HUES6 (cell line): ENCODE data around the gene DNAJC6.

ENCODE experiments used
- H3K27ac ChIP-seq: 2 replicates; pipeline ENCODE4 v1.7.0; 2013; ENCODE audit warnings: low read depth, mild to moderate bottlenecking, low read length, inconsistent platforms
- H3K27me3 ChIP-seq: 2 replicates; pipeline ENCODE4 v1.6.1; 2013; ENCODE audit warnings: low read length; ENCODE audit not compliant: control insufficient read depth, insufficient read depth
- H3K36me3 ChIP-seq: 2 replicates; pipeline ENCODE4 v1.6.1; 2013; ENCODE audit warnings: low read length; ENCODE audit not compliant: control insufficient read depth, insufficient read depth
- H3K4me1 ChIP-seq: 2 replicates; pipeline ENCODE4 v1.6.1; 2013; ENCODE audit warnings: low read length; ENCODE audit not compliant: control insufficient read depth, insufficient read depth
- H3K4me3 ChIP-seq: 2 replicates; pipeline ENCODE4 v1.5.1; 2013; ENCODE audit warnings: low read depth, low read length
- H3K9ac ChIP-seq: one replicate; pipeline ENCODE4 v1.6.1; 2013; ENCODE audit warnings: mild to moderate bottlenecking, low read length
- H3K9me3 ChIP-seq: 2 replicates; pipeline ENCODE4 v1.6.1; 2013; ENCODE audit warnings: low read depth, low read length; ENCODE audit not compliant: control insufficient read depth, insufficient read depth

DNAJC6 gene

DNA sequence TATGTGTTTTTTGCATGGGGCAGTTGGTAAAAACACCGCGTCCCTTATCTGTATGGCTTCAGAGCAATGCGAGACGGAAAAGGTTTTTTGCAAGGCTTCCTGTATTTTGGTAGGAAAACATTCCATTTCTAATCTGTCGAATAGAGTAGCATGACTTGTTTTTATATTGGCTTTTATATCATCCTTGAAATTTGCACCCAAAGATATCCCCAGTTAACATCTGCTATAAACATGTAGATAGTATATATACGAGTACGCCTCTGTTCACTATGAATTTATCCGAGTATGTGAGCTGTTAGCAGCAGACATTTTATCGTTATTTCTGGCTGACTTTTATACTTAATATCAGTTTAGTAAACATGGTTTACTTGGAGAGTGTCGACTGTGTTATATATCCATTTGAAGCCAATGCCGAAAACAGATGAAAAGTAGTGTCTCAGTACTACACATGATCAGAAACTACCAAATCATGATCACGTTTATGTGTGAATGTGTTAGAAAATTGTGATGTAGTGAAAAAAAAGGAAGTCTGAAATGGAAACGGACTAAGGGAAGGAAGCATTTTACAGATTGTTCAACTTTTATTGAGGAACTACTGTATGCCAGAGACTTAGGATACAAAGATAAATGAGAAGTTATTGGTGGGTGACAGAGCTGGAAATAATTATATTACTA is 112.1 kb downstream of the DNAJC6 start:
- Histone ChIP-seq H3K27me3 (no peaks in the 10 kb centered on the region), H3K4me3 (peak overlapping the region; percentile 99), H3K9ac (peak overlapping the region; percentile 98), H3K4me1 (peaks cover 45% of the 10 kb centered on the region), H3K27ac (peak overlapping the region; percentile 87; the same call in 1 of the 2 replicates), H3K36me3 (peaks cover 8% of the 10 kb centered on the region), H3K9me3 (no peaks in the 10 kb centered on the region)

DNA sequence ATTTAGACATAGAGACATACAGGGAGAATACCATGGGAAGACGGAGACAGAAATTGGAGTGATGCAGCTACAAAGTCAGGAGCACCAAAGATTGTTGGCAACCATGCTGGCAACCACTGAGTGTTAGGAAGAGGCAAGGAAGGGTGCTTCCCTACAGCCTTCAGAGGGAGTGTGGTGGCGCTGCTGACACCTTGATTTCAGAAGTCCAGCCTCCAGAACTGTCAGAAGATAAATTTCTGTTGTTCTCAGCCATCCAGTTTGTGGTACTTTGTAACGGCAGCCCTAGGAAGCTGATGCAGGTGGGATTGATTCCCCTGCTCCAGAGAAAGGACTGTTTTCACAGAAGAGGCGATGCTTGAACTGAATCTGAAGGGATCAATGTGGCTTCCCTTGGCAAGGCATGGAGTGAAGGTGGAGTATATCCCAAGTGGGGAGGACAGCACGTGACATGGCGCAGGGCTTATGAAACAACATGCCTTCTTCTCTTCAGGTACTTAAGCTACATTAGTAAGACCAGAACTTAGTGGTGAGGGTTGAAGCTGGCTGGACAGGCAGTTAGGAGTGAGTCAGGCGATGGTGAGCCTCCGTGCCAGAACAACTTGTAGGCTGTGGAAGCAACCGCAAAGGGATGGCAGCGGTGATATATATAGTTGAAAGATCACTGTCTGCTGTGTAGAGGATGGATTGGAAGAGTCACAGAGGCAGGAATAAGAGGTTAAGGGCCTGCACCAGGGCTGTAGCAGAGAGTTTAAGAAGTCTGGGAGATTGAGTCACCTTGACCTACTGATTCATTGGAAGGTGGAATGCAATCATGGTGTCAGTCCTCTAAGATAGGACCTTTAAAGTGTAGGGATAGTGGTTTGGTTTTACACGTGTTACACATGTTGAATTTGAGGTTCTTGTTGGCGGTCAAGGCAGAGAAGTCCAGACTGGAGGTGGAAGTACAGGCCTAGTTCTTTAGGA is 113.2 kb downstream of the DNAJC6 start:
- Histone ChIP-seq H3K4me1 (peaks cover 39% of the 10 kb centered on the region), H3K4me3 (peak overlapping the region; percentile 99), H3K9me3 (no peaks in the 10 kb centered on the region), H3K27ac (no peak overlapping the region), H3K27me3 (no peaks in the 10 kb centered on the region), H3K36me3 (peaks cover 14% of the 10 kb centered on the region), H3K9ac (no peak overlapping the region)

DNA sequence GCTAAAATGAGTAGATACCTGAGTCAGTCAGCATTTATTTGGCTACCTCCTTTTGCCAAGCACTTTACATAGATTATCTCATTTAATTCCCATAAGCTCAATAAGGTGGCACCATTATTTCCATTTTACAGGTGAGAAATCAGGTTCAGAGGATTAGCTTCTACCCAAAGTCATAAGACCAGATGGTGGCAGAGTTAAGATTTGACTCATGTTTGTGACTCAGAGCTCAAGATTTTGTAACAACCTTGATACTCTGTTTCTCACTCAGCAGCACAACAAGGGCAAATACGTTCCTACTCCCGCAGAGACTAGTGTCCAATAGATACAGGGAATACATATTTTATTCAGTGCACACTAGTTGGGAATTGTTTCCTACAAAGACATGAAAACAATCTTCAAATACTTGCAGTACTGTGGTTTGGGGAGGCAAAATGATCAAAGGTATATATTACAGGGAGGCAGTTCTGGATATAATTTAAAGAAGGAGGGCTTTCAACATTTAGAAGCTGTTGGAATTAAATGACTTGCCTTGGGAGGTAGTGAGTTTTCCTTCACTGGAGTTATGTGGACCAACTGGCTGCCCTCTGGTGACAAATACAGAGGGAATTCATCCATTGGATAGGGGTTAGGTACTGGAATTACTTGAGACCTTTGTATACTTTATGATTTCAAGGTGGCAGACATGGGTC is 114.7 kb downstream of the DNAJC6 start:
- H3K36me3 ChIP-seq = peaks cover 19% of the 10 kb centered on the region
- H3K27me3 ChIP-seq = no peaks in the 10 kb centered on the region
- H3K9me3 ChIP-seq = no peaks in the 10 kb centered on the region
- H3K9ac ChIP-seq = no peak overlapping the region
- no peak overlapping the region for H3K4me3 ChIP-seq
- H3K4me1 ChIP-seq = peaks cover 37% of the 10 kb centered on the region
- H3K27ac ChIP-seq = no peak overlapping the region

DNA sequence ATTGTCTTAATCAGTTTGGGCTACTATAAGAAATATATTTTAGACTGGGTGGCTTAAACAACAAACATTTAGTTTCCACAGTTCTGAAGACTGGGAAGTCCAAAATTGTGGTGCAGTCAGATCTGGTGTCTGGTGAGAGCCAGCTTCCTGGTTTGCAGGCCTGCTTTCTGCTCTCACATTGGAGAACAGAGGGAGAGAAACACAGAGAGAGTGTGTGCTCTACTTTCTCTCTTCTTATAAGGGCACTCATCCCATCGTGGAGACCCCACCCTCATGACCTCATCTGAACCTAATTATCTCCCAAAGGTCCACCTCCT is 115.2 kb downstream of the DNAJC6 start:
- H3K27ac ChIP-seq = no peak overlapping the region
- no peaks in the 10 kb centered on the region for H3K9me3 ChIP-seq
- no peak overlapping the region for H3K4me3 ChIP-seq
- peaks cover 39% of the 10 kb centered on the region for H3K4me1 ChIP-seq
- no peaks in the 10 kb centered on the region for H3K27me3 ChIP-seq
- no peak overlapping the region for H3K9ac ChIP-seq
- H3K36me3 ChIP-seq = peaks cover 19% of the 10 kb centered on the region

DNA sequence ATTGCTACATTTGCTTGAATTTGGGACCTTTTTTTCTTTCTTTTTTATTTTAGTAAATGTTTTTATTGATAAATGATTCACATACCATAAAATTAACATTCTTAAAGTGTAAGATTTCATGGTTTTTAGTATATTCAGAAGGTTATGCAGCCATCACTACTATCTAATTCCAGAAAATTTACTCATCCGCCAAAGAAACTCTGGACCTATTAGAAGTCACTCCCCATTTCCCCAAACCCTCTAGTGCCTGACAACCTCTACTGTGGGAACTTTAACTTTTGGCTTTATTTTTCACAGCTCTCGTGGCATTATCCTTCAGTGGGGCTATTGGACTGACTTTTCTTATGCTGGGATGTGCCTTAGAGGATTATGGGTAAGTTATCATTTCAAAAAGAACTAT is 115.7 kb downstream of the DNAJC6 start:
- Histone ChIP-seq H3K27ac (0 out of 2 replicates have a peak overlapping the region, but pooled peaks have one; percentile 72), H3K9ac (no peak overlapping the region), H3K36me3 (peaks cover 22% of the 10 kb centered on the region), H3K9me3 (no peaks in the 10 kb centered on the region), H3K27me3 (no peaks in the 10 kb centered on the region), H3K4me1 (peaks cover 44% of the 10 kb centered on the region), H3K4me3 (no peak overlapping the region)

DNA sequence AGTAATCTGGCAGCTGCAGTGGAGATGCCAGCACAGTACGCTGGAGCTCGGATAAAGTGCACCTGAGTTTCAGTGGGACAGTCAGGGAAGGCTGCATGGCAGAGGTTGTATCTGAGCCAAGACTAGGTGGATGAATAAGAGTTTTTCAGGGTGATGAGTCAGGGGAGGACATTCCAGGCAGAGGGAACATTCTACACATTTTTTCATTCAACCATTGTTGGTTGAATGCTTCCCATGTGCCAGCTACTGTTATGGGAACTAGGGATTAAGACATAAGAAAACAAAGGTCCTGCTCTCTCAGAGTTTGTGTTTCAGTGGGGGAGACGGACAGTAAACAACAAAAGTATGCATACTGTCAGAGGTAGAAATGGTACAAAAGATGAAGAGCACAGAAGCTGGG is 116.4 kb downstream of the DNAJC6 start:
- peaks cover 26% of the 10 kb centered on the region for H3K36me3 ChIP-seq
- no peak overlapping the region for H3K9ac ChIP-seq
- no peak overlapping the region for H3K4me3 ChIP-seq
- H3K9me3 ChIP-seq = no peaks in the 10 kb centered on the region
- H3K27me3 ChIP-seq = no peaks in the 10 kb centered on the region
- H3K27ac ChIP-seq = peak overlapping the region; percentile 72
- peaks cover 46% of the 10 kb centered on the region for H3K4me1 ChIP-seq

DNA sequence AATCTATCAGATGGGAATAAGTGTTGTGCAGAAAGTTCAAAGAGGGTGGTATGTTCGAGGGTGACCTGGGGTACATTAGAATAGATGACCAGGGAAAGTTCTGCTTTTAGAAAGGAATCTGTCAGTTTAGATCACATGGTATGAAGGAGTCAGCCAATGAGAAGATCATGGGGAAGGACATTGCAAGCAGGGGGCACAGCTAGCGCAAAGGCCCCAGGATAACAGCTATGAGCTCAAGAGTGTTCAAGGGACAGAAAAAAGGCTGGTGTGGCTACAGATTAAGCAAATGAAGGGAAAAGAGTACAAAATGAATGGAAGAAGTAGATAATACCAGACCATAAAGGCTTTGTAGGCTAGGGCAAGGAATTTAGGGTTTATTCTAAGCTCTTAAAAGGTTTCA is 119.7 kb downstream of the DNAJC6 start:
- no peaks in the 10 kb centered on the region for H3K9me3 ChIP-seq
- no peaks in the 10 kb centered on the region for H3K27me3 ChIP-seq
- peaks cover 26% of the 10 kb centered on the region for H3K36me3 ChIP-seq
- no peak overlapping the region for H3K4me3 ChIP-seq
- H3K9ac ChIP-seq = no peak overlapping the region
- no peak overlapping the region for H3K27ac ChIP-seq
- H3K4me1 ChIP-seq = peaks cover 55% of the 10 kb centered on the region

DNA sequence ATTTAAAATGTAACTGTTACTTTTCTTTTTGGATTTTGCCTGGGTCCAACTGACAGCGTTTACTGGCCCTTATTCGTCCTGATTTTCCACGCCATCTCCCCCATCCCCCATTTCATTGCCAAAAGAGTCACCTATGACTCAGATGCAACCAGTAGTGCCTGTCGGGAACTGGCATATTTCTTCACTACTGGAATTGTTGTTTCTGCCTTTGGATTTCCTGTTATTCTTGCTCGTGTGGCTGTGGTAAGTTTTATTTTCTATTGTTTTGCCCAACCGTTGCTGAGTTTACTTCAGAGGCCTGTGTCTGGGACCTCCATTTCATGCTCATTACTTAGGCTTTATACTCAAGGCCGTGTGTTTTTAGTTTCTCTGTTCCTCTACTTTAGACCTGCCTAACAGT is 120.5 kb downstream of the DNAJC6 start:
- Histone ChIP-seq H3K9ac (no peak overlapping the region), H3K9me3 (no peaks in the 10 kb centered on the region), H3K36me3 (peaks cover 26% of the 10 kb centered on the region), H3K27ac (no peak overlapping the region), H3K27me3 (no peaks in the 10 kb centered on the region), H3K4me1 (peaks cover 49% of the 10 kb centered on the region), H3K4me3 (no peak overlapping the region)

DNA sequence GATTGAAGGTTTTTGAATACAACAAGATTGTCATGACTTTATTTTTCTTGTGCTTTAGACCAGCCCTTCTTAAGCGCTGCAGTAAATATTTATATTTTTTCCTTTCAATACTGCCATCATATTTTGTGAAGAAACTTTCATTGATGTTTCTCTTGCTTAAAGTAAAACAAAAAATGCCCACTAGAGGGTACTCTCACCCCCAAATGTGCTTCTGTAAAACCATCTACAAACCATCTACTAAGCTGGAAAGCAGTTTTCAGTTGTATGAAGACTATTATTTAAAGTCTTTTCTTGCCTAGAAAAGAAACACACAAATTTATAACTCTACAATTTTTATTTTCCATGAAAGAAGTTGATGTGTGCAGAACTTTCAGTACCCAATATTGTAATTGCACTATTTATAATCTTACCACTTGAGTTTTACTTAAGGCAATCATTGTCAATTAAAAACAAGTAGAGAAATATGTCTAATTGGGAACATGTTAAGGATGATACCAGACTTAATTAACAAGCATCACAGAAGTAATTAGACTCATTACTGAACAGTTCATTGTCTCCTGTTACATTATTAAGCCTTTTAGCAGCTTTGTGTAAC is 121.9 kb downstream of the DNAJC6 start:
- H3K9me3 ChIP-seq = no peaks in the 10 kb centered on the region
- no peak overlapping the region for H3K4me3 ChIP-seq
- no peak overlapping the region for H3K9ac ChIP-seq
- H3K4me1 ChIP-seq = peaks cover 36% of the 10 kb centered on the region
- no peaks in the 10 kb centered on the region for H3K27me3 ChIP-seq
- H3K36me3 ChIP-seq = peaks cover 21% of the 10 kb centered on the region
- H3K27ac ChIP-seq = no peak overlapping the region

DNA sequence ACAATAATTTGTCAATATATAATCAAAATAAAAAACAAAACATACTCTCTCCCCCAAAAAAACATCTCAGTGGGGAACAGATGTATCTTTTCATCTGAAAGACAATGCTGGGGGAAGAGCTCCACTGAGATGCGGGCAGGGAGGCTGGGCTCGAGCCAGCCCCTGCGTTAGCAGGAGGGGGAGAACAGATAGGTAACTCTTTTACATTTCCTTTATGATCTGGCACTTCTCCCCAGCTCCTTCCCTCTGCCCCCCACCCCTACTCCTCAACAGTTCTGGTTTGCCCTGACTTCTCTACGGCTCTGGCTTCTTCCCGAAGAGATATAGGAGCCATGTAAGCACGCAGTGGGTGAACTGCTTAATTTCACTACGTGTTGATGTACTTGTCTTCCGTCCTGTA is 123.6 kb downstream of the DNAJC6 start:
- H3K4me1 ChIP-seq = peaks cover 34% of the 10 kb centered on the region
- peak overlapping the region; percentile 33 for H3K4me3 ChIP-seq
- no peak overlapping the region for H3K27ac ChIP-seq
- 0 out of 2 replicates have a peak, but pooled peaks cover 9% of the 10 kb centered on the region for H3K36me3 ChIP-seq
- no peaks in the 10 kb centered on the region for H3K27me3 ChIP-seq
- H3K9me3 ChIP-seq = no peaks in the 10 kb centered on the region
- no peak overlapping the region for H3K9ac ChIP-seq
